ENCODE results near the gene HOXA1. TPM values are rescaled to one million over a fixed set of nuclear protein-coding genes. Genes with fewer than 3 reads are reported as not detected.

Gene HOXA1
- total and polyA plus RNA-seq, 2 of the 4 experiments (the other 2 are of a cell fraction) = 0.54 to 1.8 TPM

DNA sequence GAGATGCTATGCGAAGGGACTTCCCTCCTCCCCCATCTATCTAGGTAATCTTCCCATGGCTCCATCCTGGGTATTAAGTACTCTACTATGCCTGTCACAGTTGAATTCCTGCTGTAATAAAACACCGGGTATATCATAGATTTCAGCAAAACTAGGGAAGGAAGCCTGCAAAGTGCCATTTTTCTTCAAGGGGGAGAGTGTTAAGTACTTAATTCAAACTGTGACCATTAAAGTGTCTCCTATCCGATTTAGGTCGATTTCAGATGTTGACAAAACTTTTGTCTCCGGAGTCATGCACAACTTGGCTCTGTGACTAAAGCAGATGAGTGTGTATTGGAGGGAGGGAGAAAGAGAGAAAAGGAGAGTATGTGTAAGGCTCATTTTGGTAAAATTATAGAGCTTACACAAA lies 30.2 kb upstream of the HOXA1 start:
- BruUV-seq (replicated peaks) = no TSS peak
- intact Hi-C loops (cut with micrococcal nuclease) = no loop called here
- in situ Hi-C loops (cut with MboI; ENCODE audit: low sequenced_read_pairs) = no loop called here

More for the DNA sequence above, 30.2 kb upstream of the HOXA1 start:
- H2BK15ac ChIP-seq (ENCODE audit: low read depth, low read length) = no peak overlapping the region
- peak overlapping the region; percentile 17; the same call in 1 of the 2 replicates for H2BK20ac ChIP-seq (ENCODE audit: low read depth, low read length)
- H3K56ac ChIP-seq (ENCODE audit: extremely low read depth, insufficient read depth, low read length) = no peak overlapping the region
- H4K8ac ChIP-seq (ENCODE audit: low read depth in 2 of 2, low read length in 2 of 2) = no peak overlapping the region
- peak overlapping the region; percentile 54 for H2AK5ac ChIP-seq (ENCODE audit: low read depth, low read length)
- TF ChIP-seq SMC3 (IDR thresholded peaks at IDR 0.05; ENCODE audit: low read depth, low read length) (no peak), MAFK (IDR thresholded peaks at IDR 0.05; ENCODE audit: low read depth, low read length) (no peak), FOS (IDR thresholded peaks at IDR 0.05; ENCODE audit: low read depth, low read length) (no peak), RCOR1 (IDR thresholded peaks at IDR 0.05; ENCODE audit: insufficient replicate concordance, low read length) (no peak), NFE2L2 (IDR thresholded peaks at IDR 0.05; ENCODE audit: low read depth, low read length) (no peak)
- H2BK120ac ChIP-seq (ENCODE audit: low read depth, low read length) = no peak overlapping the region
- H3K4me2 ChIP-seq (ENCODE audit: low read depth, low read length) = no peak overlapping the region; the same call in 1 of the 2 replicates
- H4K5ac ChIP-seq (ENCODE audit: low read depth, low read length) = no peak overlapping the region
- H3K9me3 ChIP-seq (ENCODE audit: control insufficient read depth, insufficient read depth, low read length) = no peaks in the 10 kb centered on the region
- H3K36me3 ChIP-seq (ENCODE audit: control insufficient read depth, insufficient read depth, low read length) = peaks cover 3% of the 10 kb centered on the region; the same call in 1 of the 2 replicates
- no peak overlapping the region for H3K27ac ChIP-seq (ENCODE audit: insufficient read depth, low read length)
- H2BK5ac ChIP-seq (ENCODE audit: low read depth, low read length, poor library complexity, severe bottlenecking) = no peak overlapping the region
- DNase-seq = peak; percentile 27
- POLR2A ChIA-PET (ENCODE audit: unreplicated experiment) = interaction anchor here (0.7 kb wide), 1 partner anchor 20 kb away, joined by 4 read pairs; no protein-coding TSS in a partner anchor
- H3K27me3 ChIP-seq (ENCODE audit: control insufficient read depth, insufficient read depth, low read length) = no peaks in the 10 kb centered on the region
- no peak overlapping the region for H3K4me3 ChIP-seq (ENCODE audit: insufficient read depth, low read depth, low read length)
- dilution Hi-C loops (cut with HindIII; ENCODE audit: low sequenced_read_pairs, unreplicated experiment) = no loop called here
- no peak for ATAC-seq (ENCODE audit: low read depth)
- H3K4me1 ChIP-seq (ENCODE audit: control insufficient read depth, insufficient read depth, low read length) = peaks cover 23% of the 10 kb centered on the region
- H4K91ac ChIP-seq (ENCODE audit: insufficient read depth, low read depth, low read length) = no peak overlapping the region; the same call in 1 of the 2 replicates
- no peak overlapping the region for H2AK9ac ChIP-seq (replicated peaks; ENCODE audit: low read depth, low read length, poor library complexity)
- no peak overlapping the region for H3K4ac ChIP-seq (ENCODE audit: low read depth, low read length)
- H3K14ac ChIP-seq (replicated peaks; ENCODE audit: low read depth, low read length) = no peak overlapping the region
- WGBS, 2 experiments (ENCODE audit: extremely low coverage in 2 of 2, insufficient read length in 1 of 2) = 40% methylated on average over 1 of the region's 5 CpGs; no CpG with 5 or more reads in 1 of the 2 experiments
- peaks cover 7% of the 10 kb centered on the region for H3K9me1 ChIP-seq (ENCODE audit: insufficient read depth, low read length)
- H3K79me1 ChIP-seq (ENCODE audit: low read depth in 1 of 2, low read length in 2 of 2) = peaks cover 13 to 47% of the 10 kb centered on the region in 2 experiments
- CTCF ChIA-PET = no interaction called here
- H3K23ac ChIP-seq (ENCODE audit: low read depth, low read length) = peak overlapping the region; percentile 22; the same call in 1 of the 2 replicates
- no peak overlapping the region for H2AFZ ChIP-seq (replicated peaks; ENCODE audit: low read length, poor library complexity)
- no peak overlapping the region for H3K18ac ChIP-seq (ENCODE audit: low read depth, low read length)
- no peaks in the 10 kb centered on the region for H4K20me1 ChIP-seq (ENCODE audit: insufficient read depth, low read length)
- no peak overlapping the region for H3K9ac ChIP-seq (ENCODE audit: low read depth, low read length)

Data from IMR-90 (cell line).